OCI-LY7 (cell line): ENCODE measurements around the gene PLEKHA3. TPM values are rescaled to one million over a fixed set of nuclear protein-coding genes. Genes with fewer than 3 reads are reported as not detected.

Experiments
- BruUV-seq: library from RNA; stranded (reverse); fragments of 400-500 nt; replicated peaks from 2 replicates; lab custom pipeline; 2021; lab: Mats Ljungman, UMichigan
- CTCF ChIA-PET: fragments of 300-600 bp; sonication (Branson Sonifier 250); formaldehyde crosslinking; loops from one replicate; lab custom pipeline; 2022; ENCODE audit warnings: antibody characterized with exemption; ENCODE audit not compliant: unreplicated experiment; lab: Charles Lee
- POLR2A ChIA-PET: fragments of 300-600 bp; sonication (Branson Sonifier 250); formaldehyde crosslinking; loops from one replicate; lab custom pipeline; 2022; ENCODE audit warnings: antibody characterized with exemption; lab: Charles Lee
- DNase-seq: peaks from one replicate; pipeline ENCODE4 v3.0.0-alpha.2; 2015; ENCODE audit warnings: low spot score
- H2AFZ ChIP-seq: fragments of 200-600 bp; sonication (generic), shearing (Covaris generic); 2 replicates; pipeline ENCODE4 v1.6.1; 2014; ENCODE audit warnings: mild to moderate bottlenecking, antibody characterized with exemption, low read length, moderate library complexity
- H3K27ac ChIP-seq: fragments of 200-600 bp; sonication (generic); 2 replicates; pipeline ENCODE4 v1.5.1; 2014; ENCODE audit warnings: mixed run types, low read depth, mild to moderate bottlenecking, moderate library complexity, low read length, inconsistent platforms; ENCODE audit not compliant: poor library complexity, severe bottlenecking
- H3K36me3 ChIP-seq: fragments of 200-600 bp; sonication (generic); 2 replicates; pipeline ENCODE4 v1.6.1; 2014; ENCODE audit warnings: mild to moderate bottlenecking, antibody characterized with exemption, low read length, moderate library complexity, mixed read lengths; ENCODE audit not compliant: insufficient read depth
- H3K4me1 ChIP-seq: fragments of 200-600 bp; sonication (generic); 2 replicates; pipeline ENCODE4 v1.5.1; 2014; ENCODE audit warnings: mild to moderate bottlenecking, low read length; ENCODE audit not compliant: insufficient read depth, poor library complexity, severe bottlenecking
- H3K4me2 ChIP-seq: fragments of 200-600 bp; sonication (generic); 2 replicates; pipeline ENCODE4 v1.6.1; 2014; ENCODE audit warnings: mild to moderate bottlenecking, low read length
- H3K4me3 ChIP-seq: fragments of 200-600 bp; sonication (generic); 2 replicates; pipeline ENCODE4 v1.5.1; 2014; ENCODE audit warnings: mild to moderate bottlenecking, low read depth, low read length; ENCODE audit not compliant: poor library complexity, severe bottlenecking
- H3K79me2 ChIP-seq: fragments of 200-600 bp; sonication (generic); 2 replicates; pipeline ENCODE4 v1.6.1; 2016; ENCODE audit warnings: low read depth, mild to moderate bottlenecking, low read length, moderate library complexity, mixed read lengths; ENCODE audit not compliant: insufficient read depth
- H3K9me2 ChIP-seq: fragments of 200-600 bp; sonication (generic); 2 replicates; pipeline ENCODE4 v1.6.1; 2016; ENCODE audit warnings: mild to moderate bottlenecking, low read length, mixed read lengths; ENCODE audit not compliant: insufficient read depth
- H3K9me3 ChIP-seq: fragments of 200-600 bp; sonication (generic); 2 replicates; pipeline ENCODE4 v1.6.1; 2014; ENCODE audit warnings: mild to moderate bottlenecking, mixed run types, low read length, mixed read lengths
- H4K20me1 ChIP-seq: fragments of 200-600 bp; sonication (generic); 2 replicates; pipeline ENCODE4 v1.6.1; 2014; ENCODE audit warnings: mild to moderate bottlenecking, antibody characterized with exemption, low read length, moderate library complexity, mixed read lengths; ENCODE audit not compliant: insufficient read depth
- CTCF ChIP-seq: fragments of 200-600 bp; sonication (generic); conservative IDR thresholded peaks from 2 replicates; pipeline ENCODE4 v1.5.1; 2014; ENCODE audit warnings: mild to moderate bottlenecking, antibody characterized with exemption, low read length, moderate library complexity, mixed read lengths
- EZH2phosphoT487 ChIP-seq: fragments of 200-600 bp; sonication (generic); IDR thresholded peaks from 2 replicates; pipeline ENCODE4 v1.6.1; 2018; ENCODE audit warnings: low read depth, borderline replicate concordance, mild to moderate bottlenecking, mixed run types, antibody characterized with exemption, low read length, moderate library complexity, mixed read lengths
- intact Hi-C: fragments of 100-400 bp; cut with micrococcal nuclease; formaldehyde crosslinking; loops from one replicate; pipeline ENCODE4 v1.10.0; 2022; ENCODE audit not compliant: unreplicated experiment
- total RNA-seq, 2 experiments: library from RNA; depleted of rRNA in 1 of 2; stranded (reverse); fragments of >200 nt in 1 of 2; shearing (Covaris generic) in 1 of 2; gene quantifications; 2 replicates each; pipeline ENCODE4 v1.2.3, GENCODE V29; 2014 to 2022

The PLEKHA3 gene
- total RNA-seq, 2 experiments from 2014 or later = 3.6 to 19.2 TPM

GRCh38 chr2:178531168-178531567, 50.9 kb downstream of the PLEKHA3 start:
- Histone ChIP-seq H3K79me2 (no peaks in the 10 kb centered on the region), H3K27ac (no peak overlapping the region), H3K4me2 (no peak overlapping the region)

GRCh38 chr2:178536037-178536436, 55.8 kb downstream of the PLEKHA3 start:
- Histone ChIP-seq H4K20me1 (no peaks in the 10 kb centered on the region), H3K36me3 (0 out of 2 replicates have a peak, but pooled peaks cover 6% of the 10 kb centered on the region), H3K27ac (no peak overlapping the region), H3K9me3 (no peaks in the 10 kb centered on the region), H3K4me2 (no peak overlapping the region), H3K4me3 (no peak overlapping the region), H3K4me1 (no peaks in the 10 kb centered on the region), H2AFZ (no peak overlapping the region), H3K79me2 (no peaks in the 10 kb centered on the region), H3K9me2 (no peaks in the 10 kb centered on the region)
- no TSS peak for BruUV-seq
- CTCF ChIA-PET = no interaction called here
- POLR2A ChIA-PET = interaction anchor here (0.5 kb wide), 1 partner anchor 1941 kb away, joined by 3 read pairs; no protein-coding TSS in a partner anchor
- TF ChIP-seq EZH2phosphoT487 (no peak), CTCF (no peak)
- intact Hi-C loops = no loop called here
- DNase-seq = no peak

More at GRCh38 chr2:178531168-178531567, 50.9 kb downstream of the PLEKHA3 start:
- no peak for TF ChIP-seq CTCF
- TF ChIP-seq EZH2phosphoT487 = no peak
- intact Hi-C loops = no loop called here
- no TSS peak for BruUV-seq
- POLR2A ChIA-PET = interaction anchor here (0.6 to 1.6 kb wide), 2 partner anchors 8 to 261 kb away, joined by 3 read pairs; no protein-coding TSS in a partner anchor
- H2AFZ ChIP-seq = no peak overlapping the region
- CTCF ChIA-PET = no interaction called here
- H3K36me3 ChIP-seq = 0 out of 2 replicates have a peak, but pooled peaks cover 3% of the 10 kb centered on the region
- no peak overlapping the region for H3K4me3 ChIP-seq
- no peaks in the 10 kb centered on the region for H4K20me1 ChIP-seq
- no peaks in the 10 kb centered on the region for H3K9me2 ChIP-seq
- no peaks in the 10 kb centered on the region for H3K4me1 ChIP-seq
- DNase-seq = no peak
- no peaks in the 10 kb centered on the region for H3K9me3 ChIP-seq

GRCh38 chr2:178542161-178542560, 61.9 kb downstream of the PLEKHA3 start:
- H3K79me2 ChIP-seq = no peaks in the 10 kb centered on the region

More at GRCh38 chr2:178542161-178542560, 61.9 kb downstream of the PLEKHA3 start:
- H3K36me3 ChIP-seq = 0 out of 2 replicates have a peak, but pooled peaks cover 3% of the 10 kb centered on the region
- no peak overlapping the region for H3K27ac ChIP-seq
- no peaks in the 10 kb centered on the region for H3K9me3 ChIP-seq
- TF ChIP-seq EZH2phosphoT487 (no peak), CTCF (no peak)
- POLR2A ChIA-PET = interaction anchor here (0.5 to 1.6 kb wide), 2 partner anchors 7 to 59 kb away, joined by 3 to 4 read pairs; no protein-coding TSS in a partner anchor
- no TSS peak for BruUV-seq
- H4K20me1 ChIP-seq = no peaks in the 10 kb centered on the region
- no peak overlapping the region for H3K4me3 ChIP-seq
- DNase-seq = no peak
- H3K4me1 ChIP-seq = no peaks in the 10 kb centered on the region
- intact Hi-C loops = no loop called here
- CTCF ChIA-PET = no interaction called here
- H3K9me2 ChIP-seq = no peaks in the 10 kb centered on the region
- H3K4me2 ChIP-seq = no peak overlapping the region
- H2AFZ ChIP-seq = no peak overlapping the region
